SK-N-SH treated with all-trans-retinoic acid at 6 μM for 48 hours (cell line): Measurements from ENCODE around the gene ZBTB5.

ENCODE experiments used
- ARNTL ChIP-seq: fragments of 450-650 bp; formaldehyde crosslinking; IDR thresholded peaks from 2 replicates; pipeline ENCODE4 v1.5.0; 2020; ENCODE audit warnings: low read depth, mild to moderate bottlenecking, moderate library complexity, borderline replicate concordance
- BACH2 ChIP-seq: fragments of 250-450 bp; sonication (Bioruptor Pico); IDR thresholded peaks from 2 replicates; pipeline ENCODE4 v1.9.0; 2021; ENCODE audit warnings: mild to moderate bottlenecking, borderline replicate concordance
- CREB5 ChIP-seq: fragments of 250-450 bp; sonication (Bioruptor Pico); IDR thresholded peaks from 2 replicates; pipeline ENCODE4 v1.5.1; 2020; ENCODE audit warnings: low read depth, mild to moderate bottlenecking, moderate library complexity
- CSDC2 ChIP-seq: fragments of 250-450 bp; sonication (Bioruptor Pico); IDR thresholded peaks from 2 replicates; pipeline ENCODE4 v1.5.0; 2020; ENCODE audit warnings: mild to moderate bottlenecking, moderate library complexity
- OSR1 ChIP-seq: fragments of 250-450 bp; sonication (Bioruptor Pico); IDR thresholded peaks from 2 replicates; pipeline ENCODE4 v1.8.0; 2022; ENCODE audit warnings: moderate library complexity, mild to moderate bottlenecking, inconsistent platforms
- PATZ1 ChIP-seq: fragments of 250-450 bp; sonication (Bioruptor Pico); IDR thresholded peaks from 2 replicates; pipeline ENCODE4 v1.8.0; 2020; ENCODE audit warnings: mild to moderate bottlenecking, moderate library complexity, borderline replicate concordance
- POU6F1 ChIP-seq: fragments of 250-450 bp; sonication (Bioruptor Pico); IDR thresholded peaks from 2 replicates; pipeline ENCODE4 v1.8.0; 2021; ENCODE audit warnings: low read depth, mild to moderate bottlenecking, moderate library complexity, borderline replicate concordance
- RARB ChIP-seq: fragments of 250-450 bp; sonication (Bioruptor Pico); IDR thresholded peaks from 2 replicates; pipeline ENCODE4 v1.8.0; 2021; ENCODE audit warnings: mild to moderate bottlenecking, moderate library complexity
- SNAI2 ChIP-seq: fragments of 250-450 bp; sonication (Bioruptor Pico); IDR thresholded peaks from 2 replicates; pipeline ENCODE4 v1.5.0; 2020; ENCODE audit warnings: mild to moderate bottlenecking, moderate library complexity
- TCF4 ChIP-seq: fragments of 250-450 bp; sonication (Bioruptor Pico); IDR thresholded peaks from 2 replicates; pipeline ENCODE4 v1.8.0; 2021; ENCODE audit warnings: mild to moderate bottlenecking, moderate library complexity, borderline replicate concordance
- TSHZ2 ChIP-seq: fragments of 250-450 bp; sonication (Bioruptor Pico); IDR thresholded peaks from 2 replicates; pipeline ENCODE4 v1.5.0; 2020; ENCODE audit warnings: mild to moderate bottlenecking, moderate library complexity
- ZC3H10 ChIP-seq: fragments of 250-450 bp; sonication (Bioruptor Pico); IDR thresholded peaks from 2 replicates; pipeline ENCODE4 v1.5.1; 2021; ENCODE audit warnings: mild to moderate bottlenecking, moderate library complexity
- ZFP3 ChIP-seq: fragments of 250-450 bp; sonication (Bioruptor Pico); IDR thresholded peaks from 2 replicates; pipeline ENCODE4 v1.5.0; 2020; ENCODE audit warnings: mild to moderate bottlenecking, moderate library complexity
- ZNF70 ChIP-seq: fragments of 450-650 bp; formaldehyde crosslinking; IDR thresholded peaks from 2 replicates; pipeline ENCODE4 v1.5.0; 2020; ENCODE audit warnings: mild to moderate bottlenecking, moderate library complexity

GRCh38 chr9:37453827-37454226 lies 11.4 kb downstream of the ZBTB5 start:
- TF ChIP-seq PATZ1, result no peak
- TF ChIP-seq POU6F1, result no peak
- no peak for TF ChIP-seq OSR1 (CRISPR knock-in tag)
- no peak for TF ChIP-seq TCF4 (CRISPR knock-in tag)
- TF ChIP-seq SNAI2 (CRISPR knock-in tag), result no peak
- no peak for TF ChIP-seq ZNF70
- TF ChIP-seq CSDC2, result no peak
- TF ChIP-seq ARNTL (CRISPR knock-in tag), result no peak
- TF ChIP-seq RARB, result no peak
- no peak for TF ChIP-seq BACH2 (CRISPR knock-in tag)
- no peak for TF ChIP-seq ZFP3
- TF ChIP-seq TSHZ2 (CRISPR knock-in tag), result no peak
- TF ChIP-seq ZC3H10 (CRISPR knock-in tag), result no peak
- no peak for TF ChIP-seq CREB5
